ENCODE measurements around the gene B4GALNT3.

- TF ChIP-seq RFX1 (IDR thresholded peaks at IDR 0.05) (no peak), BCLAF1 (IDR thresholded peaks at IDR 0.05) (no peak), FOXM1 (CRISPR knock-in tag; IDR thresholded peaks at IDR 0.05) (no peak), CTCF (CRISPR knock-in tag; IDR thresholded peaks at IDR 0.05) (no peak), HIVEP1 (CRISPR knock-in tag; IDR thresholded peaks at IDR 0.05) (no peak), ZNF431 (CRISPR knock-in tag; IDR thresholded peaks at IDR 0.05; ENCODE audit: borderline replicate concordance, low read depth) (no peak), USF2 (IDR thresholded peaks at IDR 0.05; ENCODE audit: low read depth, low read length) (no peak), USF2 (CRISPR knock-in tag; IDR thresholded peaks at IDR 0.05; ENCODE audit: borderline replicate concordance) (no peak)
These were observed 75.7 kb downstream of the B4GALNT3 start for GRCh38 chr12:535396-535795.
